Retinal pigment epithelial cell (primary cell): ENCODE results near the gene MRPS6.

Source experiments
- DNase-seq: peaks from one replicate; pipeline ENCODE4 v3.0.0-alpha.2; 2010; ENCODE audit warnings: low read depth
- H3K4me3 ChIP-seq: 2 replicates; pipeline ENCODE4 v1.5.1; 2011; ENCODE audit warnings: mild to moderate bottlenecking, low read length, control low read depth, moderate library complexity
- CTCF ChIP-seq: conservative IDR thresholded peaks from 2 replicates; pipeline ENCODE4 v1.5.1; 2011; ENCODE audit warnings: low read depth, low read length, control low read depth, inconsistent platforms

The MRPS6 gene

GRCh38 chr21:34112316-34113033, 39.1 kb downstream of the MRPS6 start:
- no peak for DNase-seq
- no peak for TF ChIP-seq CTCF
- H3K4me3 ChIP-seq = no peak overlapping the region

DNA sequence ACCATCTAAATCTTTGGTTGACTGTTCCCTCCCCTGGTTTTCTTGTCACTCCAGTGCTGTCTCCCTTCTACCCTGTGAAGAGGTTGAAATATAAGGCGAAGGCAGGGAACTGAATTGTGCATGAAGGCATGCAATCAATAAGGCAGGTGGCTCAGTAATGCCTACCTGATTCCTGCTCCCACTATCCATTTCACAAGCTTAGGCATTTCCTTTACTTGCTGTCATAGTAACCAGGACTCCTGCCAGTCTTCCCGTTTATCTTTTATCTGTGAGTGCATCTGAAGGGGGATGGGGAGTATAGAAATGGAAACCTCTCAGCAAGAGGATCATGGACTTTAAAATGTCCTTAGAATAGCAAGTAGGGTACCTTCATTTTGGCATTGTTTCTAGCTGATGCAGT, 40.5 kb downstream of the MRPS6 start:
- no peak for TF ChIP-seq CTCF
- DNase-seq = no peak

DNA sequence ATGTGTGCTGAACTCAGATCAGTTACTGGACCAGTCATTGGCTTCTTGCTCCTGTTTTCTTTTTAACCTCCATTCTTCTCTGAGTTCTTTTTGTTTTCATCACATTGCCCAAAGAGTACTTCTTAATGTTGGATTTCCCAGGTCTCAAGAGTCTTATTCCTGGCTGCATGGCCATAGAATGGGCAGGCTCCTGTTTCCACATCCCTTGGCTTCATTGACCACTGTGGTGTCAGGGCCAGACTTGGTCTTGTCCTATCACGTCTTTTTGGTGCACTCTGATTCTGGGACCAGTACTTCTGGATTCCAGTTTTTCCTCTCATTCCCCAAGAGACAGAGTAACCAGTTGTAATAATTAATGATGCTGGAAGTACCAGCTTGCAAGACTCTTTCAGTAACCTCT, 41.8 kb downstream of the MRPS6 start:
- no peak for TF ChIP-seq CTCF
- H3K4me3 ChIP-seq = no peak overlapping the region
- DNase-seq = no peak

More for the DNA sequence above, 40.5 kb downstream of the MRPS6 start:
- no peak overlapping the region for H3K4me3 ChIP-seq

DNA sequence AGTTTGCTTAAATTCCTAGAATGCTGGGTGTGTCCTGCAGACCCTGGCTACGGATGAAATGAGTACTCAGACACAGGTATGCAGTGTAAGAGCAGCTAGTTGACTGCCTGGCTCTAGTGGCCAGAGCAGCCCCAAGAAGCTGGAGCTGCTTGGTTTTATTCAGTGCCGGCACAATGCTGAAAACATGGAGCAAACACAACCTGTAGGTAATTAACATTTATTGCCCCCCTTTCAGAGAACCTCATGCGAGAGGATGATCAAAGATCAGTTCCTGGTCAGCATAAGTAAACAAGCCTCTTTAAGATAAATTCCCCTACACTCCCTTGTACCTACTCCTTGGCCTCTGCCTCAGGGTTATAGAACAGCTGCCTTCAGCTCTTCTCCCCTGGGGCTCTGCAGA, 43.2 kb downstream of the MRPS6 start:
- no peak for DNase-seq
- TF ChIP-seq CTCF = no peak
- H3K4me3 ChIP-seq = no peak overlapping the region

DNA sequence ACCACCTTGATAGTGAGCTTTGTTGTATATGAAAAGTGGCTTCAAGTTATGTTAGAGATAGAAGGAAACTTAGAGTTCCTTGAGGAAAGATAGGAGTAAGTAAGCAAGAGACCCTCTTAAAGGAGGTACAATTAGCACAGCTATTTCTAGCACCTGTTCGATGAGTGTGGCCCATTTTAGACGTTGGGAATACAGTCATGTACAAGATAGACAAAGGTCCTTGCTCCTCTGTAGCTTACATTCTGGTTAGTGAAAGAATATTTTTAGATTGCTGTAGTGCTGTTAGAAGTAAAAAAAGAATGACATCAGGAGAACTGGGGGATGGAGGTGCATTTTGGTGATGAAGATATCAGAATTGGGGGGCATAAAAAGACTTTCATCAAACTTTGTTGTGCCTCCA, 47.5 kb downstream of the MRPS6 start:
- no peak overlapping the region for H3K4me3 ChIP-seq
- DNase-seq = no peak
- TF ChIP-seq CTCF = no peak

- no peak for TF ChIP-seq CTCF
- H3K4me3 ChIP-seq = no peak overlapping the region
- DNase-seq = no peak
Observed at GRCh38 chr21:34122047-34122446, 48.7 kb downstream of the MRPS6 start.

- no peak for TF ChIP-seq CTCF
- no peak for DNase-seq
Observed at GRCh38 chr21:34123609-34124008, 50.2 kb downstream of the MRPS6 start.

More at GRCh38 chr21:34123609-34124008, 50.2 kb downstream of the MRPS6 start:
- no peak overlapping the region for H3K4me3 ChIP-seq
